Myocyte (in vitro differentiated cells): ENCODE measurements around the gene SLC28A3. TPM values are rescaled to one million over a fixed set of nuclear protein-coding genes. Genes with fewer than 3 reads are reported as not detected.
A peak's percentile ranks its signal among the peaks of the same experiment; 100 is the strongest.

Experiments used
- DNase-seq: peaks from one replicate; pipeline ENCODE4 v3.0.0-alpha.2; 2012; ENCODE audit warnings: low read depth
- total RNA-seq: library from RNA; depleted of rRNA; stranded (reverse); fragments of >200 nt; gene quantifications from 2 replicates; pipeline ENCODE4 v1.2.3, GENCODE V29; 2014

The SLC28A3 gene
- total RNA-seq, 1 donor from 2014 or later: 0.08 TPM

DNA sequence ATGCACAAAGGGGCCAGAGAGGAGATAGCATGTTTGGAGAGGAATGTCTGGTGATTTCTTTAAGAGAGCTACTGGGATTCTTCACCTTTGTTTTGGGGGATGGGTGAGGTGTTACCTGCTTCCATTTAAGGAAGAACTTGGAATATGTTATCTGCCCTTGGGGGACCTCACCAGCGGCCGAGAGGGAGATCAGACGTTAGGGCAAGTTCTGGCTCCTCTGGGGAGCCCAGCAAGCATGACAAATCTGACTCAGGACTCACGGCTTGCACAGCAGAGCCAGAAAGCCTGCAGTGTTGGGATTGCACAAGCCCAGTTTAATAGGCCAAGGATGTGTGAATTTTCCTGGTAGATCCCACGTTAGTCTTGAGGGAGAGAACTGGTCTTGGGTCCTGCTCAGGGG is 40.3 kb downstream of the SLC28A3 start:
- DNase-seq: no peak

DNA sequence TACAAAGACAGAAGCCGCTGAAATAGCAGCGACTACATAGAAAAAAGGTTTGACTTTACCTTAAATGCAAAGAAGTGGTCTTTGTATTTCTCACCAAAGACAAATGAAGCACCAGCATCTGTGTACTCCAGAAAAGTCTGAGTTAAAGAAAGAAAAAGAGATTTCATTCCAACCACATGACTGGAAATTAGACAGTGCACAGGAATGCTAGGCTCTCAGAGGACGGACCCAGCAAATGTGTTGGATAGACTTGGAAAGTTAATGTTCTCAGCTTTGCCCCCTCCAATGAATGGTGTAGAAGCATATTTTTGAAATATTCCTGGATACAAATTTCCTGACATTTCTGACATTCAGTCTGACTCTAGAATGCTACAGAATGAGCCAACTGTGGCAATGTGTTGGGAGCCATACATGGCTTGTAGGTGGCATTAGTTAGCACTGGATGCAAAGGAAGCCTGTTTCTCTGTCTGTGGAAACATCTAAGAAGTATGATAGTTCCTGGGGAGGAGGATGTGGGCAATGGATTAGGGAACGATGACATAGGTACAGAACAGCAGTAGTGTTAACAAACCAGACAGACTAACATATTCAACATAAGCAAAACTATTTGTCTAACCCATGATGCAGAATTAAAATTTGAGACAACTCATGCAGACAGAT is 43.3 kb downstream of the SLC28A3 start:
- DNase-seq: peak; percentile 30

DNA sequence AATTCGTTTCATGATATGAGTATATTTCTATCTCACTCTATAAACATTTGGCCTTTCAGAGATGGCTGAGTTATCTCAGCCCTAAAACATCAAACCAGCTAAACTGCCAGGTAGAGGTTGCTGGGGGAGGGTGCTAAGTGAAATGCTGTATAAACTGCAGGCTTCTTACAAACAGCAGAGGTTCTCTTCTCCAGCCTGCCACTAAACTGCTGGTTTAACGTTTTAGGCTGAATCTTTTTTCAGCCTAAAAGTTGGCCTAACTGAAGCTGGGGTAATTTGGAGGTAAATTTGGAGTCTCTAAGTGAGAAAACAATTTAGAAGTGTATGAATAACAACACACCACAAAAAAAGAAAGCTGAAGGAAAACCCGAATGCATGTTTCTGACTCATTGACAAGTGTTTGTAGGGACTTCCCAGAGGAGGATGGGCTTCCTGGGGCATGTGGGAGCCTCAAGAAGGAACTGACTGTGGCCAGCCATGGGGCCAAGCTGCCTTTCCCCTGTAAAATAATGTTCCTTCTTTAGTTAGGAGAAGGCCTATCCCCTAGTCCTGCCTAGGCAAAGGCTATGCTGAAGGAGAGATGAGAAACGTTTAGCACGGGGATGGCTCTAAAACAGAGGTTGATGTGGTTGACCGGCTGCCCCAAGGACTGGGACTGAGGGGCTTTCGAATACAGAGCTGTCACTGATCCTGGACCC is 44.3 kb downstream of the SLC28A3 start:
- peak; percentile 34 for DNase-seq

DNA sequence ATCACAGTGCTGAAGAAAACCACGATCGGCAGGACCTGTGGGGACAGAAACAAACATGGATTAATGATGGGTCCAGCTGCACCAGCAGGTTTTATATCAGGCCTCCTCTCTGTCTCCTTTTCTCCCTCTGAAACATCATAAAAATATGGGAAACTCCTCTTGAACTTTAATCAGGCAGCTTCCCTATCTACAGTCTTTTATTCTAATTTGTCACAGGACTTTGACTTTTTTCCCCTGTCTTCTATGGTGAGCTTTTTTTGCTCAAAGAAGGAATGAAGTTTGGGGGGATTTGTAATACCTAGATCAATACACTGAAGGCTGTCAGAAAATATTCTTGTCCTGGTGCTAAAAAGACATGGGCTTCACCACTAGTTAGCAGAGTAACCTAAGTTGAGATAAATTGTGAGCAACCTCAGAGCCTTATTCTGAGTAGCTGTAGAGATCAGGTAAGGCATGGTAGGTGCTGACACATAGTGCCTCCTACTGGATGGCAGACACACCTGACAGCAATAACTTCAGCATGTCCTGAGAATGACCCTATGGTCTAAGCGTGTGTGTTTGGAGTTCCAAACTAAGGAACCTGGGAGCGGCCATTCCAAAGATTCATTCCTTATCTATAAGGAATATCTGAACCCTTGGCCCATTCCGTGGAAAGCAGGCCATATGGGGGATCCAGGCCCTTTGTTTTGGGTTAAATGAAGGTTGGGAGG is 46.2 kb downstream of the SLC28A3 start:
- DNase-seq: no peak

DNA sequence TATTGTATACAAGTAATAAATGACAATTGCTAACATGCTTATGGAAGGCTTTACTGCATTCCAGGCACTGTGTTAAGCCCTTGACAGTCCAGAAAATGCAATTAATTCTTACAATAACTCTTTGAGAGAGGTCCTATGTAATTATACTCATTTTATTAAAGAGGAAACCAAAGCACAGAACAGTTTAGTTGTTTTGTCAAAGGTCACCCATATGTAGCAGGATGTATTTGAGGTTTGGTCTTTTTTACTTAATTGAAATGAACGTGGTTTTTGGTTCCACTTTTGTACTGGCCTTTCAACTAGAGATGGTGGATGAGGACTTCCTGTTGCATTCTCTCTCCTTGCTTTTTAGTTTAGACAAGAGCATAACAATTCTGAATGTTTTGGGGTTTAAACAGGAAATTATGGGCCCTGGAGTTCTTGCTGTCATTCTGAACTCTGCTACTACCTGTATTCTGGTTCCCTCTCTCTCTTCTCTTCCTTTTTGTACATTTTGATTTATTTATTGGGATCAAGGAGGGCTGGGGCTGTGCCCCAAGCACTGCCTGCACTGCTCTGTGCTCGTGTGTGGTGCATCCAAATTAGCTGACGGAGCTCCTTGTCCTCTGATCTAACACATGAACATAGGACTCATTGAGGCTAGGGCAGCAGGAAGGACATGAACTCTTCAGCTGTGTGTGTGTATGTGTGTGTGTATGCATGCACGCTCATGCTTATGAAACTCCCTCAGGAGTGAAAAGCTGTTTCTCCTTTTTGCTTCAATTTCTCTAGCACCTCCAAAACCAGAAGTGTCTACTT is 47.4 kb downstream of the SLC28A3 start:
- DNase-seq: no peak

DNA sequence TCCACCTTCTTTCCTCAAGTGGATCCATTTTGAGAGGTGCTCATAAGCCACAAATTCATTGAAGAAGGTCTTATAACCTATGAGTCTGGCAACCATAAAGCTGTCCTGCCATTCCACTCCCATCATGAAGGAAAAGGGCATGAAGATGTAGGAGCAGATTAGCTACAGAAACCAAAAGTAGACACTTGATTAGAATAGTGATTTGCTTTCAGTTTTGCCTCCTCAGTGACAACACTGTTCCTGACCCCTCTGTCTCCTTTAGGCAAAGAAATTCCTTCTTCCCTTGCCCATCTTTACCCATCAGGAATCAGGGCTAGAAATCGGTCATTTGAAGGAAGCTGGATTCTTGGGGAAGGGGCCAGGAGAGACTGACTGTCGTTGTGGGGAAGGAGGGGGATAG is 55.2 kb downstream of the SLC28A3 start:
- DNase-seq: no peak

DNA sequence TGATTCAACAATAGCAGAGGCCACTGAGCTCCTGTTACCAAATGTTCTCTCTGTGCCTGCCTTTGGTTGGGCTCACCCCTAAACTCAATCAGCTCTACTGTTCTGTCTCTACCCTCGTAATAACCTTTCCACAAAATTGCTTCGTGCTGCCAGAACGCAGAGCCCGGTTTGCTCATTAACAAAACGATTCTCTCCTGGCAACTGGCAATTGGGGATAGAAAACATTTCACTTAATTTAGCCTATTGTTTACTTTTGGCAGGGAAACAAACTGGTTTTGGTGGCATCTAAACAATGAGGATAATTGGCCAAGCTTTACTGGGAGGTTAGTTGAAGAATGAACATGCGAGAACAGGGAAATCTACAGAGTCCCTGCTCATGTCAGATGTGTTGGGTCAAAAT is 56.6 kb downstream of the SLC28A3 start:
- DNase-seq: no peak

DNA sequence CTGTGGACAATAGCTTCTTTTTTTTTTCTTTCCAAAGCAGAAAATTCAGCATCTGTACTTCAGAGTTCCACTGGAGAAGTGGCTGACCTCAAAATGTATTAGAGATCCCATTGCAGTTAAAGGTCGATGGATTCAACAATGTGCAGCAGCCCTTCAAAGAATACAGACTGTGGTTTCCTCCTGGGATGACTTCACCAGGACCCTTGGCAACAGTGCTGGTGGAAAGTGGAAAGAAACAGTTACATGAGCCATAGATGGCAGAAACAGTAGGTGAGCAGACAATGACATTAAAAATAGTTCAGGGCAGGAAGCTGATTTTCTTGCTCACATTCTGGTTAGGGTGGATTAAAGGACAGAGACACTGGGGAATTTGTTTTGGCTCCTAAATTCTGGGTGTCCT is 62.4 kb downstream of the SLC28A3 start:
- peak; percentile 6 for DNase-seq

DNA sequence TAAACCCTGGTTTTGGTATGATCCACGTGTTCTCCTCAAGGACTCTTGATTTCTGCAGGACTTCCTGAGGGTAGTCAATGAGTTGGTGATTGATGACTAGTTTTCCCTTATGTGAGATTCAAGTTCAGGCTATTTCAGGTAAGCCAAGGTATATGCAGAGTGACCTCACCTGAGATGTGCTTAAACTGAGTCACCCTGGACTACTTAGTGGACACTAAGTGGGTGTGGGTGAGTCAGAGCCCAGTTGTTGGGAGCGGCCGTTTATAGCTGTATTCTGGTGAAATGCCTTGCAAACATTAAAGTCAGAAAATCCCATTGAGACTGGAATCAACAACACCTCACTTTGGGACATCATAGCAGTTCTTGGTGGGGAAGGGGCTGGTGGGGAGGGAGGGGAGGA is 62.9 kb downstream of the SLC28A3 start:
- peak; percentile 5 for DNase-seq

DNA sequence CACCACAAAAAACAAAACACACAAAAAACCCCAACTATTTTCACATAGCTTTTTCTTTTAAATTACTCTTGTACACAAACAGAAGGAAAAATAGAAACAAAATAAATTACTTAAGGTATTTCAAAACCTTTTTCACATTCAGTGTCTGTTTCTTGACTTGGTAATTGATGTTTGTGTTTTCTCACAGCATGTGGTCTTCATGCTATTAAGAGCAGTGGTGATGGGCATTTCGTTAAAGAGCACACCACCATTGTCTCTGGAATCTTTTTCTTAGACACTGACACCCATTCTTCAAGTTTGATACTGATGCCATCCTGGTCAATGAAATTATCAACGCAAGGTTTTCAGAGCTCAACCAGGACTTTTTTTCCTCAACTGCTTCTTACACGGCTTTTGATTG is 63.8 kb downstream of the SLC28A3 start:
- DNase-seq: no peak

DNA sequence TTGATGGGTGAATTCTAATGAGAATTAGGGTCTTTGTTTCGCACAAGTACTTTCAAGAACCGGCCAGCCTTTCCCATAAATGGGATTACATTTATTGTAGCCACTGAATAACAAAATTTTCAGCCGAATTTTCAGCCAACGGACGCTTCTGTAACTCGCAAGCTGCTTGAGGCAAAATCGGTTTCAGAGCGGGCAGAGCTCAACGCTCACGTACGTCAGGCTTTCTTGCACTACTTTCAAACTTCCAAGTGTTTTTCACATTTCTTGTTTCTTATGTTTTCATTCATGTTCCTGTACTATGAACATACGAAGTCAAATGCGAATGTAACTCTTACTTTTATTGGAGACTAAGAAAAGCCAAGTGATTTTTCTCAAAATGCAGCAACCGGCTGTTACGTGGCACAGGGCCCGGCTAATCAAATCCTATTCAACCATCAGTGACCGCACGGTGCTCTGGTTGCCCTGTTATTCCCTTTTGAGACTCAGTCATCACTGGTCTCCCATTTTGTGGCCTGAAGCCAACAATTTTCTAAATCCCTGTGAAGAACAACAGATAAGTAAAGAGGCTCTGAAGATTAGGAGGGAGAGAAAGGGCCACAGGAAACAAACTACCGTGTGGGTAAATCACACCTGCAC is 68.5 kb downstream of the SLC28A3 start:
- peak; percentile 25 for DNase-seq

DNA sequence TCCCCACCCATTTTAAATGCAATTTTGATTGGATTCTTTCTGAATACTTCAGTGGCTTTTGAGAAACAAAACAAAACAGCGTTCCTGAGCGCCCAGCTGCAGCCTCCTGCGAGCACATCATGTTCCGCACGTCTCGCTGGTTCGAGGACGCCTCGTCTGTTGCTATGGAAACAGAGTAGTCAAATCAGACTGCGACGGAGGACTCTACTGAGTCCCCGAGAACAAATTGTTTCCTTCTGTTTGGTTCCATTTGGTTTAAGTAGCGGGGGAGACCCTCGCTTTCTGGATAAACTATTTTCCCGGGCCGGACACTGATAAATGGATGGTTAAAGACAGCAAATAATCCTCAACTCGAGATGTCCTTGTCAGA is 69.0 kb downstream of the SLC28A3 start:
- peak; percentile 45 for DNase-seq

DNA sequence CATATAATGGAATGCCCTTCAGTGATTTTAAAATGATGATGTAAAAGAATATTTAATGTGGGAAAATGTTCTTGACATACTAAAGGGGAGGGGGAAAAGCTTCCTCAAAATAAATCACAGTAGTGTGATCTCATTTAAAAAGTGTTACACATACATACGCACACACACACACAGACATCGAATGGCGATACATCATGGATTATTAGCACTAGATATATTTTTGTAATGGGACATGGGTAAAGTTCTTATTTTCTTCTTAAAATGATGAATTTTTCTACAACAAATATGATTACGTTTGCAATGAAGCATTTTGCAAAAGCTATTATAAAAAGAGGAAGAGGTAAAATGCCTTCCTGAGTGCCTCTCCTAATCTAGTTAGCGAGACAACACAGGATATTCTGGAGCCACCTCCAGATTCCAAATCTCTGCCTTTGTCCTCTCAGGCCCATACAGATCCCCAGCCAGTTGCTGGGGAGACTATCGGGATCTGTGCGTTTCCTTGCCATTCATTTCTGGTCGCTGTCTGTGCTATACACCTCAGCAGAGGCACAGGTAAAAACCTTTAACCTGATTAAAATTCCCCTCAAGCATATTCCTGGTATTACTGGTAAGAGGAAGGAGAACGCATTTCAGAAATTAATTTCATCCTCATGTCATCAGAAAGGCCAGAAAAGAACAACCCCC is 69.6 kb downstream of the SLC28A3 start:
- DNase-seq: no peak

DNA sequence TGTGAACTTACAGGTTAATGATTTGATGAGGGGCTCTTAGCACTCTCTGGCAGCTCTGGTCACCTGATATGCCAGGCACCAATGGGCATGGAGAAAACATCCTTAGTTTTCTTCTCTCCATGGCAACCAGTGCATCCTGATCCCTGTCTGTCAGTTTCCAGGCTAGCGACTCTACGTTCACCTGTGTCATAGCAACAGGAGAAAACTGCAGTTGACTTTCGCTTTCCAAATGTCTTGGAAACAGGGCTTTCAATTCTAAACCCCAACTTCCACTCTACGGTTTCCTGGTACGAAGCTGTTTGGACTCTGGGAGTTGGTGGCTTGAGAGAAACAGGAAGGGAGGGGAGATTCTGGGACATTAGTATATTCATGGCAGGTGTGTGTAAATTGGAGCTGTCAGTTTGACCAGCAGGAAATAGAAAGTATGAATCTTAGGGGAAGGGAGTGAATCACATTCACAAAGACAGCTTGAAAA is 74.4 kb downstream of the SLC28A3 start:
- no peak for DNase-seq

DNA sequence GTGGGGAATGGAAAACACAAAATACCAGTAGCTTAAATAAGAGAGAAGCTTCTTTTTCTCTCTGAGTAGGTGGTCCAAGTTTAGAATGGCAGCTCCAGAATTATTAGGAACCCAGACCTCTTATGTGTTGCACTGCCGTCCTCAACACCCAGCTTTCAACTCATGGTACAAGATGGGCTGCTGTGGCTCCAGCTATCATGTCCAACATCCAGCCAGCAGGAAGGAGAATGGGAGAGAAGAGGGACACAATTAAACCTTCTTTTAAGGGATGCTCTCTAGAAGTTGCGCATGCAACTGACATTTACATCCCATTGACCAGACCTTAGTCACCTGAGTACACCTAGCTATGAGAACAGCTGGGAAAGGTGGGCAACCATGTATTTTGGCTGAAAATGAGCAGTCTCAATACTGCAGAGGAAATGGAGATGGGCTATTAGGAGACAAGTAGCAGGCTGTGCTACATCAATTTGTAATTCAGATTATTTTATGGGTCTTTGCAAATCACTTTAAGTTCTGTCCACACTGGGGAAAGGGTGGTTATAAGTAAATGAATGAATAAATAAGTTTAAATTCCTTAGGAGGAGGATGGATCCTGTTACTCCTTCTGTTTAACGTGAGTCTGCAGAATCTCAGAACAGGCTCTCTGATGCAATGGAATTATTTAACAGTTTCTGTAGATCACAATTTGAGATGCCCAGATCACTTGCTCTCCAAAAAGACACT is 76.1 kb downstream of the SLC28A3 start:
- DNase-seq: no peak

DNA sequence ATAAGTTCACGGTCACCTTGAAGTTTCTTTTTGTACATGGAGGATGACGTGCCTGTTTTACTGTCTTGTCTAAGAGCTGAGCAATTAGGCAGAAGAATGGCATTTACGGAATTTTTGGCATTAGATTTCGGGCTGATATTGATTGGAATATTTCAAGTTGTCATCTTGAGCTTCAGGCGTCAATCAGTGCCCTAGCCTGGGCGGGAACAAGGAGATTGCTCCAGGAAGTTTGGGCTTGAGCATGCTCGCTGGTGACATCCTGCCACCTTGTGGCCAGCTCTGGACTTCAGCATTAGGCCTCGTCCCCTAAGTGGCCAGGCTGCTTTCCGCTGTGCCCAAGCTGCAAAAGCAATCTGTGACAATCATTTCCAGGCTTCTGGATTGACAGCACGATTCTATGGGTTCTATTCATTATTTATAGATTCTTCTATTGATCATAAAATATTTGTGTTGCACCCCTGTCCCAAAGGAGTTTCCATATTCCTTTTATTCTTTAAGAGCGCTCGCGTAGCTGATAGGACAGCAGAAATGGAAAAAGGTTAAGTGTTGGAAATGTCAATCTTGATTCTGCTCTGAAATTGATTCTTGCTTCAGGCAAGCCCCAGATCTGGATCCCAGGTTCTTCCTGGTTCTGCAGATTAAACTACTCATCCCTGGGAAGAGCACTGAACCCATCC is 79.3 kb downstream of the SLC28A3 start:
- peak; percentile 83 for DNase-seq

DNA sequence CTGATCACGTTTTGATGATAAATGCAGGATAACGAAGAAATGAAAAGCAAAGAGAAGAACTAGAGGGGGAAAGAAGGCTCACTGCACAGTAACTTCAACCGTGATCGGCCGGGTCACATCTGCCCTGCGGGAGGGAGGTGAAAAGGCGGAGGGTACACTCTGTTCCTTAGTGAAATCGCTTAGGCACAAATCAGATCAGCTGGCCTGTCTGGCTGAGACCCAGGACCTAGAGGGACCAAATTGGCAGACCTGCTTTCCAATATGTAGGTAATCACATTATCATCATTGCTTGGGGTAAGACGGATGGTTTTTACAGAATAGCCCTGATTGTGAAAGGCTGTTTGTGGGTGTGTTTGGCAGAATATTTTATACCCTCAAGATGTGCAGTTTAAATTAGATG is 82.2 kb downstream of the SLC28A3 start:
- DNase-seq: no peak

DNA sequence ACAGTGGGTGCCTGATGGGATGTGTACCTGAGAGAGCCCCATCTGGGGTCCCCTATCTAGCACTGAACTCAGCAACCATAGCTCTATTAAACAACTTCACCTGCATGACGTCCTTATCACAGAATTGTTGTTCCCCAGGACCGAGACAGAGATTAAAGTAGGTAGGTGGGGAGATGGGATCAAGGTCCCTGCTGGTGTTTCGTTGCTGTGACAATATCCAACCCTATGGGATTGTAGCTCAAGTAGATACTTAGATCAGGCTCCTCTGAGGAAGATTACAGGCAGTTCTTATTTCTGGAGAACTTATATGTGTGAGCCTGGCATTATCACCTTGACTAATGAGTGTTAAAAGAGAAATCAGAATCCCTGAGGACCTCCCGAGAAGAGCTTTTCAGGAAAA is 84.9 kb downstream of the SLC28A3 start:
- DNase-seq: no peak

DNA sequence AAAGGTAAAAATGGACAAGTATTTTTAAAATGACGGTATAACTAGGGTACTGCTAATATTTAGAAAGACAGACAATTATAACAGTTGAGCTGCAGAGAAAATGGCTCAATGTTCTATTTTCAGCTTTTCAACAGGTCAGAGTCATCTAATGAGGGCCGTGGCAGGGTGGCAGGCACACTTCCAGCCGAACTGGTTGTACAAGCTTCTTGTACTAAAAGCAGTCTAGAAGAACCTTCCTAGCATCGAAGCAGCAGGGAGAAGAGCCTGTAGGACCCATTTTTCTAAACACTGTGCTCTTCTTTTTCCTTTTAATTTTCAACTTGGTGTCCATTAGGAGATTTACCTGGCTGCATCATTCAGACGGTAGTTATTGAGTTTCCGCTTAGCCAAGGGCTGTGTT is 85.6 kb downstream of the SLC28A3 start:
- DNase-seq: no peak
